NB4 (cell line): ENCODE results near the gene RTP1.

ENCODE experiments used
- CTCF ChIP-seq: IDR thresholded peaks from one replicate; pipeline ENCODE4 v1.5.1; 2012; ENCODE audit warnings: low read depth, low read length
- POLR2A ChIP-seq: IDR thresholded peaks from 2 replicates; pipeline ENCODE4 v1.6.1; 2011; ENCODE audit warnings: mild to moderate bottlenecking; ENCODE audit not compliant: insufficient read length; ENCODE audit errors: extremely low read depth

- TF ChIP-seq CTCF, result no peak
- no peak for TF ChIP-seq POLR2A
Observed at GRCh38 chr3:187210091-187210490, 12.8 kb downstream of the RTP1 start.
